A549 (cell line): ENCODE results near the gene AHCTF1. TPM values are rescaled to one million over a fixed set of nuclear protein-coding genes. Genes with fewer than 3 reads are reported as not detected.

Experiments
- ATAC-seq, 2 experiments: fragments of 200-7000 bp in 1 of 2; fragments of >200 bp in 1 of 2; cut with Nextera tagmentation in 1 of 2; cut with Tn5 transposase in 1 of 2; 3 replicates each; pipeline versions ENCODE4 v1.8.0 to v1.9.1; 2018 to 2020; ENCODE audit warnings: mild to moderate bottlenecking in 1 of 2, moderate library complexity in 1 of 2
- CTCF ChIA-PET: fragments of 300-600 bp; sonication (Branson Sonifier 250); formaldehyde crosslinking; extraction: SDS; loops from one replicate; lab custom pipeline; 2021; ENCODE audit warnings: antibody characterized with exemption, inconsistent platforms; lab: Yijun Ruan, JAX
- POLR2A ChIA-PET: fragments of 350-600 bp; formaldehyde crosslinking; extraction: SDS; loops from one replicate; lab custom pipeline; 2021; ENCODE audit warnings: antibody characterized with exemption, inconsistent platforms; lab: Yijun Ruan, JAX
- DNase-seq, 2 experiments: peaks; one replicate each; pipeline versions ENCODE4 v3.0.0 to v3.0.0-alpha.2; 2011 to 2016; ENCODE audit warnings: low read depth in 1 of 2, low spot score in 1 of 2
- FAIRE-seq: peaks from 2 replicates; lab custom pipeline; 2011; peaks lifted over from hg19 to GRCh38; lab: Jason Lieb, UNC
- H3K27ac ChIP-seq, 2 experiments: fragments of >200 bp; sonication (Bioruptor Twin); formaldehyde crosslinking; 3 replicates each; pipeline ENCODE4 v1.5.1; 2016 to 2017
- H3K4me1 ChIP-seq: fragments of >200 bp; sonication (Bioruptor Twin); formaldehyde crosslinking; 3 replicates; pipeline ENCODE4 v1.6.1; 2016
- H3K4me2 ChIP-seq: fragments of >200 bp; sonication (Bioruptor Twin); formaldehyde crosslinking; 3 replicates; pipeline ENCODE4 v1.6.1; 2016
- H3K4me3 ChIP-seq: fragments of >200 bp; sonication (Bioruptor Twin); formaldehyde crosslinking; 3 replicates; pipeline ENCODE4 v1.5.1; 2016
- H3K9me3 ChIP-seq: fragments of >200 bp; sonication (Bioruptor Twin); formaldehyde crosslinking; 3 replicates; pipeline ENCODE4 v1.6.1; 2016
- ATOH8 ChIP-seq: fragments of 250-450 bp; sonication (Bioruptor Pico); IDR thresholded peaks from 2 replicates; pipeline ENCODE4 v1.5.0; 2020; ENCODE audit warnings: low read depth, mild to moderate bottlenecking, moderate library complexity
- BHLHE40 ChIP-seq: IDR thresholded peaks from 2 replicates; pipeline ENCODE4 v1.6.1; 2012; ENCODE audit warnings: low read depth, low read length, inconsistent platforms
- CBX8 ChIP-seq: fragments of 200-600 bp; sonication (generic); IDR thresholded peaks from 2 replicates; pipeline ENCODE4 v1.6.1; 2016
- E2F6 ChIP-seq: IDR thresholded peaks from 2 replicates; pipeline ENCODE4 v1.6.1; 2012; ENCODE audit warnings: low read depth, borderline replicate concordance
- EHF ChIP-seq: fragments of 250-450 bp; sonication (Bioruptor Pico); IDR thresholded peaks from 2 replicates; pipeline ENCODE4 v1.5.0; 2020; ENCODE audit warnings: mild to moderate bottlenecking
- EP300 ChIP-seq, 2 experiments: fragments of >200 bp; sonication (Bioruptor Twin); formaldehyde crosslinking; IDR thresholded peaks; 2 replicates in 1 of 2; 3 replicates in 1 of 2; pipeline ENCODE4 v1.6.1; 2016 to 2017
- ESRRA ChIP-seq: fragments of 150-350 bp; IDR thresholded peaks from 2 replicates; pipeline ENCODE4 v1.6.1; 2014; ENCODE audit warnings: mild to moderate bottlenecking, low read length, borderline replicate concordance
- FOXS1 ChIP-seq: fragments of 250-450 bp; sonication (Bioruptor Pico); IDR thresholded peaks from 2 replicates; pipeline ENCODE4 v1.5.0; 2020; ENCODE audit warnings: mild to moderate bottlenecking, moderate library complexity
- HMGXB4 ChIP-seq: fragments of 250-450 bp; sonication (Bioruptor Pico); IDR thresholded peaks from 2 replicates; pipeline ENCODE4 v1.5.0; 2021; ENCODE audit warnings: mild to moderate bottlenecking, moderate library complexity, borderline replicate concordance
- NR3C1 ChIP-seq: fragments of >200 bp; sonication (Bioruptor Twin); formaldehyde crosslinking; IDR thresholded peaks from 3 replicates; pipeline ENCODE4 v1.6.1; 2017
- PBX3 ChIP-seq: IDR thresholded peaks from 2 replicates; pipeline ENCODE4 v1.6.1; 2012
- PHF8 ChIP-seq: fragments of 200-600 bp; sonication (generic); IDR thresholded peaks from 2 replicates; pipeline ENCODE4 v1.6.1; 2016; ENCODE audit warnings: low read depth, mild to moderate bottlenecking, antibody characterized with exemption, moderate library complexity, borderline replicate concordance
- RARB ChIP-seq: fragments of 250-450 bp; sonication (Bioruptor Pico); IDR thresholded peaks from 2 replicates; pipeline ENCODE4 v1.8.0; 2021; ENCODE audit warnings: mild to moderate bottlenecking, moderate library complexity
- RNF2 ChIP-seq: fragments of 200-600 bp; sonication (generic); IDR thresholded peaks from 2 replicates; pipeline ENCODE4 v1.6.1; 2016; ENCODE audit warnings: low read depth, mild to moderate bottlenecking, antibody characterized with exemption, moderate library complexity, borderline replicate concordance
- SMC3 ChIP-seq: fragments of >200 bp; sonication (Bioruptor Twin); formaldehyde crosslinking; IDR thresholded peaks from 3 replicates; pipeline ENCODE4 v1.6.1; 2018; ENCODE audit warnings: inconsistent platforms
- USF2 ChIP-seq: fragments of 450-650 bp; IDR thresholded peaks from 2 replicates; pipeline ENCODE4 v1.6.1; 2014; ENCODE audit warnings: antibody characterized with exemption
- ZNF302 ChIP-seq: fragments of 250-450 bp; sonication (Bioruptor Pico); IDR thresholded peaks from 2 replicates; pipeline ENCODE4 v1.9.0; 2021; ENCODE audit warnings: inconsistent platforms, mild to moderate bottlenecking, moderate library complexity
- WGBS: methylation state at CpG from one replicate; pipeline ENCODE4 v1.1.6; 2017; ENCODE audit errors: missing lambda C conversion rate; 5-methylcytosine and 5-hydroxymethylcytosine counted together
- polyA plus RNA-seq, 4 experiments: library from polyadenylated mRNA; depleted of rRNA in 3 of 4; stranded (reverse); fragments of >200 nt; fragmentation: RNase III in 1 of 4; extraction: RNeasy Plus Mini Kit Qiagen cat#74134 plus additional on column Dnase treatment in 1 of 4; gene quantifications; 2 replicates in 3 of 4; 3 replicates in 1 of 4; pipeline ENCODE4 v1.2.3, GENCODE V29; 2011 to 2017

Gene AHCTF1
- polyA plus RNA-seq, 2 of the 4 experiments (the other 2 are of a cell fraction): 27.0 to 44.7 TPM

- TF ChIP-seq PHF8 (peak; percentile 97; the same call in 1 of the 2 replicates), PBX3 (0 out of 2 replicates have a peak, but pooled peaks have one; percentile 30), USF2 (no peak)
These were observed at the start of gene AHCTF1 (continued) for GRCh38 chr1:246931549-246932365.

- H3K27ac ChIP-seq: no peak overlapping the region
- WGBS: 76% methylated on average over 6 of the region's 6 CpGs
- no peak for ATAC-seq
- TF ChIP-seq RARB (no peak), NR3C1 (no peak), USF2 (no peak), PBX3 (no peak), SMC3 (no peak), PHF8 (no peak), ESRRA (no peak), HMGXB4 (CRISPR knock-in tag) (no peak), RNF2 (no peak), EHF (CRISPR knock-in tag) (no peak), E2F6 (no peak), ZNF302 (CRISPR knock-in tag) (no peak), BHLHE40 (no peak), EP300 (IDR thresholded peaks at IDR 0.05) (no peak), FOXS1 (CRISPR knock-in tag) (no peak), CBX8 (no peak)
- TF ChIP-seq, all 56 proteins: peak for 0
- Histone ChIP-seq H3K9me3 (peaks cover 64% of the 10 kb centered on the region), H3K4me1 (no peaks in the 10 kb centered on the region), H3K4me2 (no peak overlapping the region), H3K4me3 (no peak overlapping the region)
- FAIRE-seq: no peak
- ChIA-PET CTCF (no interaction called here), POLR2A (no interaction called here)
- DNase-seq: no peak
These were observed 47.0 kb upstream of the AHCTF1 start for GRCh38 chr1:246978785-246979184.

GRCh38 chr1:246978281-246978680, 46.5 kb upstream of the AHCTF1 start:
- 43% methylated on average over 2 of the region's 2 CpGs for WGBS
- no peaks in the 10 kb centered on the region for H3K4me1 ChIP-seq
- CTCF ChIA-PET: no interaction called here
- H3K9me3 ChIP-seq: peaks cover 64% of the 10 kb centered on the region
- no peak overlapping the region for H3K4me3 ChIP-seq
- no peak overlapping the region for H3K27ac ChIP-seq
- no peak for DNase-seq
- POLR2A ChIA-PET: no interaction called here
- no peak overlapping the region for H3K4me2 ChIP-seq
- FAIRE-seq: no peak
- ATAC-seq: no peak
- TF ChIP-seq USF2: no peak
- TF ChIP-seq ATOH8 (CRISPR knock-in tag): no peak
- no peak for TF ChIP-seq HMGXB4 (CRISPR knock-in tag)
- no peak for TF ChIP-seq PBX3
